Trophoblast cell (in vitro differentiated cells and primary cell): Measurements from ENCODE around the gene JAZF1.

ENCODE experiments used
- DNase-seq, 2 donors: peaks; one replicate each; pipeline ENCODE4 v3.0.0-alpha.2; 2016
- H2AFZ ChIP-seq: 2 replicates; pipeline ENCODE4 v1.6.1; 2013; ENCODE audit warnings: low read length, moderate library complexity, mild to moderate bottlenecking; ENCODE audit not compliant: insufficient read depth, poor library complexity
- H2AK5ac ChIP-seq: 2 replicates; pipeline ENCODE4 v1.6.1; 2013; ENCODE audit warnings: mild to moderate bottlenecking, low read length
- H2BK120ac ChIP-seq: 2 replicates; pipeline ENCODE4 v1.6.1; 2013; ENCODE audit warnings: low read length, mild to moderate bottlenecking, moderate library complexity; ENCODE audit not compliant: insufficient read depth, poor library complexity
- H2BK12ac ChIP-seq: 2 replicates; pipeline ENCODE4 v1.6.1; 2013; ENCODE audit warnings: mild to moderate bottlenecking, low read length, moderate library complexity
- H2BK5ac ChIP-seq: 2 replicates; pipeline ENCODE4 v1.6.1; 2013; ENCODE audit warnings: low read length, low read depth, moderate library complexity, mild to moderate bottlenecking; ENCODE audit not compliant: poor library complexity
- H3K14ac ChIP-seq: 2 replicates; pipeline ENCODE4 v1.6.1; 2013; ENCODE audit warnings: mild to moderate bottlenecking, low read length
- H3K18ac ChIP-seq: 2 replicates; pipeline ENCODE4 v1.6.1; 2013; ENCODE audit warnings: mild to moderate bottlenecking, low read length
- H3K23ac ChIP-seq: 2 replicates; pipeline ENCODE4 v1.6.1; 2013; ENCODE audit warnings: low read length
- H3K27ac ChIP-seq: 2 replicates; pipeline ENCODE4 v1.5.1; 2013; ENCODE audit warnings: low read depth, mild to moderate bottlenecking, inconsistent platforms, low read length, moderate library complexity
- H3K27me3 ChIP-seq: 2 replicates; pipeline ENCODE4 v1.6.1; 2013; ENCODE audit warnings: inconsistent platforms, mild to moderate bottlenecking, low read length, moderate library complexity; ENCODE audit not compliant: insufficient read depth
- H3K36me3 ChIP-seq, 2 experiments: 1 replicate in 1 of 2; 2 replicates in 1 of 2; pipeline ENCODE4 v1.6.1; 2013; ENCODE audit warnings: low read length in 2 of 2, mild to moderate bottlenecking in 2 of 2, moderate library complexity in 1 of 2; ENCODE audit not compliant: insufficient read depth in 2 of 2, control insufficient read depth in 1 of 2
- H3K4ac ChIP-seq: 2 replicates; pipeline ENCODE4 v1.6.1; 2013; ENCODE audit warnings: low read depth, mild to moderate bottlenecking, low read length, moderate library complexity
- H3K4me1 ChIP-seq, 2 experiments: 1 replicate in 1 of 2; 2 replicates in 1 of 2; pipeline ENCODE4 v1.6.1; 2013; ENCODE audit warnings: low read length in 2 of 2, mild to moderate bottlenecking in 2 of 2, moderate library complexity in 1 of 2; ENCODE audit not compliant: insufficient read depth in 2 of 2, control insufficient read depth in 1 of 2
- H3K4me2 ChIP-seq: 2 replicates; pipeline ENCODE4 v1.6.1; 2013; ENCODE audit warnings: inconsistent platforms, mild to moderate bottlenecking, low read length, moderate library complexity
- H3K4me3 ChIP-seq: 2 replicates; pipeline ENCODE4 v1.5.1; 2013; ENCODE audit warnings: mild to moderate bottlenecking, low read depth, low read length, inconsistent platforms
- H3K79me1 ChIP-seq: one replicate; pipeline ENCODE4 v1.6.1; 2013; ENCODE audit warnings: low read length
- H3K79me2 ChIP-seq: 2 replicates; pipeline ENCODE4 v1.6.1; 2013; ENCODE audit warnings: low read length, mild to moderate bottlenecking; ENCODE audit not compliant: control insufficient read depth, insufficient read depth, poor library complexity
- H3K9ac ChIP-seq: 2 replicates; pipeline ENCODE4 v1.6.1; 2013; ENCODE audit warnings: mild to moderate bottlenecking, low read length
- H3K9me3 ChIP-seq: 2 replicates; pipeline ENCODE4 v1.6.1; 2013; ENCODE audit warnings: low read depth, mild to moderate bottlenecking, control low read depth, inconsistent platforms, low read length; ENCODE audit not compliant: insufficient read depth
- H4K12ac ChIP-seq: 2 replicates; pipeline ENCODE4 v1.6.1; 2013; ENCODE audit warnings: low read depth, mild to moderate bottlenecking, low read length, moderate library complexity
- H4K8ac ChIP-seq: 2 replicates; pipeline ENCODE4 v1.6.1; 2013; ENCODE audit warnings: low read depth, mild to moderate bottlenecking, low read length, moderate library complexity
- H4K91ac ChIP-seq: one replicate; pipeline ENCODE4 v1.6.1; 2013; ENCODE audit warnings: low read depth, mild to moderate bottlenecking, low read length, moderate library complexity
- WGBS: extraction: QIAGEN DNeasy Blood & Tissue Kit; methylation state at CpG from one replicate; pipeline ENCODE4 v1.1.7; 2013; ENCODE audit warnings: missing lambda C conversion rate; ENCODE audit not compliant: insufficient read length, insufficient coverage; ENCODE audit errors: extremely low coverage; 5-methylcytosine and 5-hydroxymethylcytosine counted together

The JAZF1 gene

GRCh38 chr7:27991006-27991528 lies 189.5 kb downstream of the JAZF1 start:
- no peaks in the 10 kb centered on the region for H3K4me1 ChIP-seq
- no peaks in the 10 kb centered on the region for H3K79me1 ChIP-seq
- no peak overlapping the region for H4K8ac ChIP-seq
- H2AK5ac ChIP-seq = no peak overlapping the region
- H3K9ac ChIP-seq = no peak overlapping the region
- no peaks in the 10 kb centered on the region for H3K9me3 ChIP-seq
- no peak overlapping the region for H2AFZ ChIP-seq
- H3K14ac ChIP-seq = no peak overlapping the region
- no peak for DNase-seq
- no peak overlapping the region for H3K27ac ChIP-seq
- no peaks in the 10 kb centered on the region for H3K27me3 ChIP-seq
- no peak overlapping the region for H3K18ac ChIP-seq
- no peak overlapping the region for H3K4me2 ChIP-seq
- no peak overlapping the region for H2BK12ac ChIP-seq
- H4K91ac ChIP-seq = no peak overlapping the region
- no peak overlapping the region for H4K12ac ChIP-seq
- H2BK5ac ChIP-seq = no peak overlapping the region
- H2BK120ac ChIP-seq = no peak overlapping the region
- H3K4ac ChIP-seq = no peak overlapping the region
- H3K36me3 ChIP-seq = no peaks in the 10 kb centered on the region
- no peak overlapping the region for H3K4me3 ChIP-seq
- no peaks in the 10 kb centered on the region for H3K79me2 ChIP-seq
- H3K23ac ChIP-seq = no peak overlapping the region

GRCh38 chr7:27976531-27976930 lies 204.1 kb downstream of the JAZF1 start:
- no peak overlapping the region for H2BK5ac ChIP-seq
- no peaks in the 10 kb centered on the region for H3K27me3 ChIP-seq
- H3K4me2 ChIP-seq = no peak overlapping the region
- no peak overlapping the region for H4K8ac ChIP-seq
- DNase-seq = no peak
- H3K79me1 ChIP-seq = no peaks in the 10 kb centered on the region
- H3K4me1 ChIP-seq = no peaks in the 10 kb centered on the region
- H4K91ac ChIP-seq = no peak overlapping the region
- no peak overlapping the region for H3K18ac ChIP-seq
- no peak overlapping the region for H4K12ac ChIP-seq
- H3K4ac ChIP-seq = no peak overlapping the region
- no peaks in the 10 kb centered on the region for H3K79me2 ChIP-seq
- no peak overlapping the region for H2BK120ac ChIP-seq
- H3K9me3 ChIP-seq = no peaks in the 10 kb centered on the region
- no peak overlapping the region for H3K9ac ChIP-seq
- no peak overlapping the region for H2BK12ac ChIP-seq
- H3K27ac ChIP-seq = no peak overlapping the region
- H3K36me3 ChIP-seq = no peaks in the 10 kb centered on the region
- no CpG with 5 or more reads among the region's 1 CpG for WGBS
- no peak overlapping the region for H3K23ac ChIP-seq
- H2AFZ ChIP-seq = no peak overlapping the region
- no peak overlapping the region for H2AK5ac ChIP-seq
- no peak overlapping the region for H3K4me3 ChIP-seq
- no peak overlapping the region for H3K14ac ChIP-seq

- Histone ChIP-seq H4K8ac (no peak overlapping the region), H2BK12ac (no peak overlapping the region), H3K27ac (no peak overlapping the region), H2AFZ (no peak overlapping the region), H2BK120ac (no peak overlapping the region), H3K4ac (no peak overlapping the region), H3K9ac (no peak overlapping the region), H3K9me3 (no peaks in the 10 kb centered on the region), H3K79me2 (no peaks in the 10 kb centered on the region), H3K27me3 (no peaks in the 10 kb centered on the region), H3K4me1 (no peaks in the 10 kb centered on the region), H3K4me2 (no peak overlapping the region), H3K18ac (no peak overlapping the region), H3K36me3 (no peaks in the 10 kb centered on the region), H4K91ac (no peak overlapping the region), H3K4me3 (no peak overlapping the region), H4K12ac (no peak overlapping the region), H3K14ac (no peak overlapping the region), H3K79me1 (no peaks in the 10 kb centered on the region), H3K23ac (no peak overlapping the region), H2BK5ac (no peak overlapping the region), H2AK5ac (no peak overlapping the region)
- no peak for DNase-seq
- WGBS = no CpG with 5 or more reads among the region's 3 CpGs
Measured at GRCh38 chr7:27973625-27974024, 207.0 kb downstream of the JAZF1 start.

- no peak overlapping the region for H2BK5ac ChIP-seq
- H3K79me2 ChIP-seq = no peaks in the 10 kb centered on the region
- no peak overlapping the region for H2BK120ac ChIP-seq
- H3K27ac ChIP-seq = no peak overlapping the region
- H3K9ac ChIP-seq = no peak overlapping the region
- H3K27me3 ChIP-seq = no peaks in the 10 kb centered on the region
- no peaks in the 10 kb centered on the region for H3K79me1 ChIP-seq
- no peak overlapping the region for H3K18ac ChIP-seq
- no peak overlapping the region for H2BK12ac ChIP-seq
- H3K4me2 ChIP-seq = no peak overlapping the region
- DNase-seq = no peak
- H3K23ac ChIP-seq = no peak overlapping the region
- H3K4me1 ChIP-seq = no peaks in the 10 kb centered on the region
- no peak overlapping the region for H2AFZ ChIP-seq
- H3K9me3 ChIP-seq = no peaks in the 10 kb centered on the region
- no peak overlapping the region for H3K4me3 ChIP-seq
- no peaks in the 10 kb centered on the region for H3K36me3 ChIP-seq
- H3K14ac ChIP-seq = no peak overlapping the region
- H4K12ac ChIP-seq = no peak overlapping the region
- H4K8ac ChIP-seq = no peak overlapping the region
- H4K91ac ChIP-seq = no peak overlapping the region
- H2AK5ac ChIP-seq = no peak overlapping the region
- WGBS = no CpG with 5 or more reads among the region's 2 CpGs
- H3K4ac ChIP-seq = no peak overlapping the region
Measured at GRCh38 chr7:27972276-27972675, 208.3 kb downstream of the JAZF1 start.
